ENCODE results near the gene PARD3B. TPM values are rescaled to one million over a fixed set of nuclear protein-coding genes. Genes with fewer than 3 reads are reported as not detected.

Gene PARD3B
- total RNA-seq, 1 experiment from 2014 or later, result 3.6 TPM

DNA sequence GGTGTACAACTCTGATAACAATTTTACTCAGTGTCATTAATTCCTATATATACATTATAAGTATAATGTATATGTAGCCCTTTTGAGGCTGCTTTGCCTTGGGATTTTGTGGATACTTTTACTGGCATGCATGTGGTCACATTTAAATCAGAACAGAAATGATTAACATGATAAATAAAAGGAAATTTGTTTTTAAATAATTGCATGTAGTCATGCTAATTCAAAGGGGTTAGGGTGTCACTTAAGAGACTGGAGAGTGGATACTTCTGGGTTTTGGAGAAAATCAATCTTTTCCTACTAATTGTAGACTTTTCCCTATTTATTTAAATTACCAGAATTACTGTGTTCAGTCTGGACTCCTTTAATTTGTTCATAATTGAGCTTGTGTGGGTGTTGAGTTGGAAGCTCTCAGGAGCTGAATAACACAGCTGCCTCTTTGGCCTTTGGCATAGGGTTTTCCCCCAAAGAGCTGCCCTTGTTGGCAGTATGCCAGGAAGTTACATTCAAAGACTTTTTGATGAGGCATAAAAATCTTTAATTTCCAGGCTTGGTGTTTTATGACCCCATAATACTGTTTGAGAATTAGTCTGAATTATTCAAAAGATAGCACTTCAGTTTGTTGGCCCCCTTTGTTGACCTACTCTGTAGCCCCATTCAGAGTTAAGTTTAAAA lies 652.3 kb downstream of the PARD3B start:
- H3K9me3 ChIP-seq (ENCODE audit: control insufficient read depth, insufficient read depth, low read depth, low read length), result no peaks in the 10 kb centered on the region
- TF ChIP-seq, protein P1, sequence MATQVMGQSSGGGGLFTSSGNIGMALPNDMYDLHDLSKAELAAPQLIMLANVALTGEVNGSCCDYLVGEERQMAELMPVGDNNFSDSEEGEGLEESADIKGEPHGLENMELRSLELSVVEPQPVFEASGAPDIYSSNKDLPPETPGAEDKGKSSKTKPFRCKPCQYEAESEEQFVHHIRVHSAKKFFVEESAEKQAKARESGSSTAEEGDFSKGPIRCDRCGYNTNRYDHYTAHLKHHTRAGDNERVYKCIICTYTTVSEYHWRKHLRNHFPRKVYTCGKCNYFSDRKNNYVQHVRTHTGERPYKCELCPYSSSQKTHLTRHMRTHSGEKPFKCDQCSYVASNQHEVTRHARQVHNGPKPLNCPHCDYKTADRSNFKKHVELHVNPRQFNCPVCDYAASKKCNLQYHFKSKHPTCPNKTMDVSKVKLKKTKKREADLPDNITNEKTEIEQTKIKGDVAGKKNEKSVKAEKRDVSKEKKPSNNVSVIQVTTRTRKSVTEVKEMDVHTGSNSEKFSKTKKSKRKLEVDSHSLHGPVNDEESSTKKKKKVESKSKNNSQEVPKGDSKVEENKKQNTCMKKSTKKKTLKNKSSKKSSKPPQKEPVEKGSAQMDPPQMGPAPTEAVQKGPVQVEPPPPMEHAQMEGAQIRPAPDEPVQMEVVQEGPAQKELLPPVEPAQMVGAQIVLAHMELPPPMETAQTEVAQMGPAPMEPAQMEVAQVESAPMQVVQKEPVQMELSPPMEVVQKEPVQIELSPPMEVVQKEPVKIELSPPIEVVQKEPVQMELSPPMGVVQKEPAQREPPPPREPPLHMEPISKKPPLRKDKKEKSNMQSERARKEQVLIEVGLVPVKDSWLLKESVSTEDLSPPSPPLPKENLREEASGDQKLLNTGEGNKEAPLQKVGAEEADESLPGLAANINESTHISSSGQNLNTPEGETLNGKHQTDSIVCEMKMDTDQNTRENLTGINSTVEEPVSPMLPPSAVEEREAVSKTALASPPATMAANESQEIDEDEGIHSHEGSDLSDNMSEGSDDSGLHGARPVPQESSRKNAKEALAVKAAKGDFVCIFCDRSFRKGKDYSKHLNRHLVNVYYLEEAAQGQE (IDR thresholded peaks at IDR 0.05; ENCODE audit: insufficient read depth in 1 of 2, low read depth in 2 of 2, low read length in 1 of 2), result no peak
- TF ChIP-seq TCF7L2 (IDR thresholded peaks at IDR 0.05; ENCODE audit: low read depth, low read length) (no peak), SIN3A (IDR thresholded peaks at IDR 0.05; ENCODE audit: borderline replicate concordance, insufficient read depth, low read depth, low read length) (no peak), POLR2AphosphoS5 (IDR thresholded peaks at IDR 0.05; ENCODE audit: low read depth, low read length) (no peak)
- TF ChIP-seq, protein P2, sequence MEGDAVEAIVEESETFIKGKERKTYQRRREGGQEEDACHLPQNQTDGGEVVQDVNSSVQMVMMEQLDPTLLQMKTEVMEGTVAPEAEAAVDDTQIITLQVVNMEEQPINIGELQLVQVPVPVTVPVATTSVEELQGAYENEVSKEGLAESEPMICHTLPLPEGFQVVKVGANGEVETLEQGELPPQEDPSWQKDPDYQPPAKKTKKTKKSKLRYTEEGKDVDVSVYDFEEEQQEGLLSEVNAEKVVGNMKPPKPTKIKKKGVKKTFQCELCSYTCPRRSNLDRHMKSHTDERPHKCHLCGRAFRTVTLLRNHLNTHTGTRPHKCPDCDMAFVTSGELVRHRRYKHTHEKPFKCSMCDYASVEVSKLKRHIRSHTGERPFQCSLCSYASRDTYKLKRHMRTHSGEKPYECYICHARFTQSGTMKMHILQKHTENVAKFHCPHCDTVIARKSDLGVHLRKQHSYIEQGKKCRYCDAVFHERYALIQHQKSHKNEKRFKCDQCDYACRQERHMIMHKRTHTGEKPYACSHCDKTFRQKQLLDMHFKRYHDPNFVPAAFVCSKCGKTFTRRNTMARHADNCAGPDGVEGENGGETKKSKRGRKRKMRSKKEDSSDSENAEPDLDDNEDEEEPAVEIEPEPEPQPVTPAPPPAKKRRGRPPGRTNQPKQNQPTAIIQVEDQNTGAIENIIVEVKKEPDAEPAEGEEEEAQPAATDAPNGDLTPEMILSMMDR (IDR thresholded peaks at IDR 0.05), result no peak
- no peaks in the 10 kb centered on the region; the same call in 1 of the 2 replicates for H3K4me1 ChIP-seq (ENCODE audit: control insufficient read depth, insufficient read depth, low read length)
- H3K27me3 ChIP-seq (ENCODE audit: control insufficient read depth, insufficient read depth, low read length), result no peaks in the 10 kb centered on the region
- POLR2A ChIA-PET, result no interaction called here
- no peak overlapping the region for H3K27ac ChIP-seq (ENCODE audit: low read length)
- CTCF ChIA-PET, result no interaction called here
- intact Hi-C loops (cut with micrococcal nuclease; ENCODE audit: unreplicated experiment) (no loop called here), in situ Hi-C loops (cut with HindIII; ENCODE audit: low pct_unique_long_range_greater_than_20kb, low sequenced_read_pairs) (no loop called here)
- H3K36me3 ChIP-seq (ENCODE audit: control insufficient read depth, insufficient read depth, low read length), result no peaks in the 10 kb centered on the region
- DNase-seq (ENCODE audit: low read depth, low spot score) (no peak), ATAC-seq (no peak)
- H3K4me3 ChIP-seq (ENCODE audit: low read depth in 2 of 2, low read length in 2 of 2), result no peak overlapping the region
- BruUV-seq (replicated peaks), result no TSS peak

DNA sequence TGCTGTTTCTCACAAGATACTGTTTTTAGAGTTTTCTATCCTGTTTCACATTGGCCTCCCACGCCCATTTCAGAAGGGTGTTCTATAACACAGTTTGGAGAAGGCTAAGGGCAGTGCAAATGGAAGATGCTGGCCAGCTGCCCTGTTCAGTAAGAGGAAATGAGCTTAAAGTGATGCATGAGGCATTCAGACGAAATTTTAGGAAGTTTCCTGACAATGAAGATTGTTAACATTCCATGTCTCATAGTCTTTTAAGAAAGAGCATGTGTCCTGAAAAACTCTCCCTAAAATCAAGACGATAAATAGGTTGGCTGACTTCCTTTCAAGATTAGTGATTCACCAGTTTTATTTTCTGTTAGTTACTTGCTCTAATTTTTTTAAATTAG lies 652.9 kb downstream of the PARD3B start:
- ChIA-PET POLR2A (no interaction called here), CTCF (no interaction called here)
- Histone ChIP-seq H3K27ac (ENCODE audit: low read length) (no peak overlapping the region), H3K4me3 (ENCODE audit: low read depth in 2 of 2, low read length in 2 of 2) (no peak overlapping the region), H3K9me3 (ENCODE audit: control insufficient read depth, insufficient read depth, low read depth, low read length) (no peaks in the 10 kb centered on the region), H3K27me3 (ENCODE audit: control insufficient read depth, insufficient read depth, low read length) (no peaks in the 10 kb centered on the region), H3K4me1 (ENCODE audit: control insufficient read depth, insufficient read depth, low read length) (no peaks in the 10 kb centered on the region; the same call in 1 of the 2 replicates), H3K36me3 (ENCODE audit: control insufficient read depth, insufficient read depth, low read length) (no peaks in the 10 kb centered on the region)
- ATAC-seq, result no peak
- BruUV-seq (replicated peaks), result no TSS peak
- DNase-seq (ENCODE audit: low read depth, low spot score), result no peak
- TF ChIP-seq SIN3A (IDR thresholded peaks at IDR 0.05; ENCODE audit: borderline replicate concordance, insufficient read depth, low read depth, low read length) (no peak), POLR2AphosphoS5 (IDR thresholded peaks at IDR 0.05; ENCODE audit: low read depth, low read length) (no peak), TCF7L2 (IDR thresholded peaks at IDR 0.05; ENCODE audit: low read depth, low read length) (no peak)
- TF ChIP-seq, protein P2 (IDR thresholded peaks at IDR 0.05), result no peak
- TF ChIP-seq, protein P1 (IDR thresholded peaks at IDR 0.05; ENCODE audit: insufficient read depth in 1 of 2, low read depth in 2 of 2, low read length in 1 of 2), result no peak
- intact Hi-C loops (cut with micrococcal nuclease; ENCODE audit: unreplicated experiment) (no loop called here), in situ Hi-C loops (cut with HindIII; ENCODE audit: low pct_unique_long_range_greater_than_20kb, low sequenced_read_pairs) (no loop called here)

Data from Panc1 (cell line).